Measurements from ENCODE around the gene ADK.

DNA sequence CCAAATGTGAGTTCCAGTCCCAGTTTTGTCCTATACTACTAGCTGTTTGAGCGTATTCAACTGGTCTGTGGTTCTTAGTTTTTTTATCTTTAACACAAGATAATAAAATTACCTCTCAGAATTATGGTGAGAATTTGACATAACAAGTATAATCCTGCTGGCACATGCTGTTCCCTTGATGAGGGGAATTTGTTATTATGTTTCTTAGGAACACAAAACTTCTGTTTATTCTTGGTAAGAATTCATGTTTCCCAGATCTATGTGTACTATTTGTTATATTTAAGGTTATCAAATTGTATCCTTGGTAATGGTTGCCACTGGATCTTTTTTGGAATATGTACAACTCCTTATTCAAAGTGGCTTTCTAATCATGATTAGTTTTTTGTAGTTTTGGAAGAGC is 335.6 kb downstream of the ADK start:
- TF ChIP-seq, protein P1, sequence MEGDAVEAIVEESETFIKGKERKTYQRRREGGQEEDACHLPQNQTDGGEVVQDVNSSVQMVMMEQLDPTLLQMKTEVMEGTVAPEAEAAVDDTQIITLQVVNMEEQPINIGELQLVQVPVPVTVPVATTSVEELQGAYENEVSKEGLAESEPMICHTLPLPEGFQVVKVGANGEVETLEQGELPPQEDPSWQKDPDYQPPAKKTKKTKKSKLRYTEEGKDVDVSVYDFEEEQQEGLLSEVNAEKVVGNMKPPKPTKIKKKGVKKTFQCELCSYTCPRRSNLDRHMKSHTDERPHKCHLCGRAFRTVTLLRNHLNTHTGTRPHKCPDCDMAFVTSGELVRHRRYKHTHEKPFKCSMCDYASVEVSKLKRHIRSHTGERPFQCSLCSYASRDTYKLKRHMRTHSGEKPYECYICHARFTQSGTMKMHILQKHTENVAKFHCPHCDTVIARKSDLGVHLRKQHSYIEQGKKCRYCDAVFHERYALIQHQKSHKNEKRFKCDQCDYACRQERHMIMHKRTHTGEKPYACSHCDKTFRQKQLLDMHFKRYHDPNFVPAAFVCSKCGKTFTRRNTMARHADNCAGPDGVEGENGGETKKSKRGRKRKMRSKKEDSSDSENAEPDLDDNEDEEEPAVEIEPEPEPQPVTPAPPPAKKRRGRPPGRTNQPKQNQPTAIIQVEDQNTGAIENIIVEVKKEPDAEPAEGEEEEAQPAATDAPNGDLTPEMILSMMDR (conservative IDR thresholded peaks at IDR 0.05; ENCODE audit: low read depth in 2 of 2): no peak
- no peak for TF ChIP-seq POLR2AphosphoS5 (IDR thresholded peaks at IDR 0.05; ENCODE audit: low read depth)
- TF ChIP-seq, protein P2, sequence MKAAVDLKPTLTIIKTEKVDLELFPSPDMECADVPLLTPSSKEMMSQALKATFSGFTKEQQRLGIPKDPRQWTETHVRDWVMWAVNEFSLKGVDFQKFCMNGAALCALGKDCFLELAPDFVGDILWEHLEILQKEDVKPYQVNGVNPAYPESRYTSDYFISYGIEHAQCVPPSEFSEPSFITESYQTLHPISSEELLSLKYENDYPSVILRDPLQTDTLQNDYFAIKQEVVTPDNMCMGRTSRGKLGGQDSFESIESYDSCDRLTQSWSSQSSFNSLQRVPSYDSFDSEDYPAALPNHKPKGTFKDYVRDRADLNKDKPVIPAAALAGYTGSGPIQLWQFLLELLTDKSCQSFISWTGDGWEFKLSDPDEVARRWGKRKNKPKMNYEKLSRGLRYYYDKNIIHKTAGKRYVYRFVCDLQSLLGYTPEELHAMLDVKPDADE (IDR thresholded peaks at IDR 0.05): no peak
- TF ChIP-seq, protein P3, sequence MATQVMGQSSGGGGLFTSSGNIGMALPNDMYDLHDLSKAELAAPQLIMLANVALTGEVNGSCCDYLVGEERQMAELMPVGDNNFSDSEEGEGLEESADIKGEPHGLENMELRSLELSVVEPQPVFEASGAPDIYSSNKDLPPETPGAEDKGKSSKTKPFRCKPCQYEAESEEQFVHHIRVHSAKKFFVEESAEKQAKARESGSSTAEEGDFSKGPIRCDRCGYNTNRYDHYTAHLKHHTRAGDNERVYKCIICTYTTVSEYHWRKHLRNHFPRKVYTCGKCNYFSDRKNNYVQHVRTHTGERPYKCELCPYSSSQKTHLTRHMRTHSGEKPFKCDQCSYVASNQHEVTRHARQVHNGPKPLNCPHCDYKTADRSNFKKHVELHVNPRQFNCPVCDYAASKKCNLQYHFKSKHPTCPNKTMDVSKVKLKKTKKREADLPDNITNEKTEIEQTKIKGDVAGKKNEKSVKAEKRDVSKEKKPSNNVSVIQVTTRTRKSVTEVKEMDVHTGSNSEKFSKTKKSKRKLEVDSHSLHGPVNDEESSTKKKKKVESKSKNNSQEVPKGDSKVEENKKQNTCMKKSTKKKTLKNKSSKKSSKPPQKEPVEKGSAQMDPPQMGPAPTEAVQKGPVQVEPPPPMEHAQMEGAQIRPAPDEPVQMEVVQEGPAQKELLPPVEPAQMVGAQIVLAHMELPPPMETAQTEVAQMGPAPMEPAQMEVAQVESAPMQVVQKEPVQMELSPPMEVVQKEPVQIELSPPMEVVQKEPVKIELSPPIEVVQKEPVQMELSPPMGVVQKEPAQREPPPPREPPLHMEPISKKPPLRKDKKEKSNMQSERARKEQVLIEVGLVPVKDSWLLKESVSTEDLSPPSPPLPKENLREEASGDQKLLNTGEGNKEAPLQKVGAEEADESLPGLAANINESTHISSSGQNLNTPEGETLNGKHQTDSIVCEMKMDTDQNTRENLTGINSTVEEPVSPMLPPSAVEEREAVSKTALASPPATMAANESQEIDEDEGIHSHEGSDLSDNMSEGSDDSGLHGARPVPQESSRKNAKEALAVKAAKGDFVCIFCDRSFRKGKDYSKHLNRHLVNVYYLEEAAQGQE (IDR thresholded peaks at IDR 0.05; ENCODE audit: unreplicated experiment): no peak
- TF ChIP-seq STAT1 (IDR thresholded peaks at IDR 0.05; ENCODE audit: unreplicated experiment): no peak
- TF ChIP-seq CREB1 (CRISPR knock-in tag; IDR thresholded peaks at IDR 0.05; ENCODE audit: low read depth): no peak
- TF ChIP-seq JUNB (IDR thresholded peaks at IDR 0.05; ENCODE audit: unreplicated experiment): no peak
- no peak for TF ChIP-seq EZH2 (IDR thresholded peaks at IDR 0.05; ENCODE audit: low read depth, unreplicated experiment)
- no peak for TF ChIP-seq EZH2phosphoT487 (IDR thresholded peaks at IDR 0.05; ENCODE audit: unreplicated experiment)
